GM21576 (cell line): Measurements from ENCODE around the gene CYP21A2.
"Not testable (repeated sequence)": the region's sequence is repeated elsewhere in the genome, so short reads cannot be mapped to it uniquely, and the experiment has no call there.

ENCODE experiments used
- ATAC-seq: cut with Tn5 transposase; IDR thresholded peaks from one replicate; pipeline ENCODE4 v1.9.1; 2021; ENCODE audit warnings: mild to moderate bottlenecking, moderate library complexity; ENCODE audit not compliant: unreplicated experiment

The CYP21A2 gene

GRCh38 chr6:32029553-32029952 is 8.7 kb upstream of the CYP21A2 start:
- not testable (repeated sequence) for ATAC-seq

GRCh38 chr6:32035283-32036013 is 2.8 kb upstream of the CYP21A2 start:
- ATAC-seq: not testable (repeated sequence)

- not testable (repeated sequence) for ATAC-seq
Measured at GRCh38 chr6:32037136-32037535, 1.1 kb upstream of the CYP21A2 start.

GRCh38 chr6:32038878-32039277 is 663 bp downstream of the CYP21A2 start:
- not testable (repeated sequence) for ATAC-seq

- ATAC-seq: not testable (repeated sequence)
Measured at GRCh38 chr6:32039321-32040274, 1.4 kb downstream of the CYP21A2 start.

GRCh38 chr6:32040299-32041049 is 2.3 kb downstream of the CYP21A2 start:
- not testable (repeated sequence) for ATAC-seq

- ATAC-seq: not testable (repeated sequence)
Measured at GRCh38 chr6:32041050-32041321, 2.8 kb downstream of the CYP21A2 start.

- not testable (repeated sequence) for ATAC-seq
Measured at GRCh38 chr6:32041385-32041784, 3.2 kb downstream of the CYP21A2 start.

GRCh38 chr6:32042276-32042675 is 4.1 kb downstream of the CYP21A2 start:
- not testable (repeated sequence) for ATAC-seq

- ATAC-seq: not testable (repeated sequence)
Measured at GRCh38 chr6:32043589-32044380, 5.6 kb downstream of the CYP21A2 start.

- ATAC-seq: not testable (repeated sequence)
Measured at GRCh38 chr6:32044916-32045315, 6.7 kb downstream of the CYP21A2 start.

- ATAC-seq: no peak
Measured at GRCh38 chr6:32045811-32046449, 7.7 kb downstream of the CYP21A2 start.

- ATAC-seq: no peak
Measured at GRCh38 chr6:32046450-32047083, 8.4 kb downstream of the CYP21A2 start.

GRCh38 chr6:32047084-32047478 is 8.9 kb downstream of the CYP21A2 start:
- ATAC-seq: no peak

- no peak for ATAC-seq
Measured at GRCh38 chr6:32047539-32047854, 9.3 kb downstream of the CYP21A2 start.

- no peak for ATAC-seq
Measured at GRCh38 chr6:32047855-32048766, 9.9 kb downstream of the CYP21A2 start.

- ATAC-seq: not testable (repeated sequence)
Measured at GRCh38 chr6:32049149-32049548, 10.9 kb downstream of the CYP21A2 start.

- not testable (repeated sequence) for ATAC-seq
Measured at GRCh38 chr6:32049736-32050135, 11.5 kb downstream of the CYP21A2 start.

GRCh38 chr6:32050562-32050961 is 12.3 kb downstream of the CYP21A2 start:
- ATAC-seq: no peak
